H1 (cell line): ENCODE data around the gene LHFPL2.

Experiments
- CTCF ChIP-seq, 3 experiments: IDR thresholded peaks; 1 replicate in 2 of 3; 2 replicates in 1 of 3; pipeline versions ENCODE4 v1.5.1 to v1.6.1; 2011; ENCODE audit warnings: low read length in 3 of 3, mild to moderate bottlenecking in 3 of 3, inconsistent platforms in 2 of 3, low read depth in 1 of 3, moderate library complexity in 1 of 3; ENCODE audit not compliant: insufficient read depth in 1 of 3; ENCODE audit errors: control extremely low read depth in 1 of 3
- GTF2F1 ChIP-seq: IDR thresholded peaks from 2 replicates; pipeline ENCODE4 v1.6.1; 2012; ENCODE audit warnings: low read depth, low read length, improper control_type of control experiment, borderline replicate concordance
- HDAC2 ChIP-seq, 2 experiments: fragments of 300-600 bp in 1 of 2; sonication (generic) in 1 of 2; IDR thresholded peaks; 2 replicates each; pipeline ENCODE4 v1.6.1; 2011 to 2012; ENCODE audit warnings: low read depth in 2 of 2, low read length in 2 of 2, mild to moderate bottlenecking in 2 of 2, moderate library complexity in 2 of 2, borderline replicate concordance in 1 of 2, inconsistent platforms in 1 of 2
- JUND ChIP-seq: IDR thresholded peaks from 2 replicates; pipeline ENCODE4 v1.6.1; 2011; ENCODE audit warnings: mild to moderate bottlenecking, improper control_type of control experiment, low read length
- MAFK ChIP-seq: IDR thresholded peaks from 2 replicates; pipeline ENCODE4 v1.6.1; 2012; ENCODE audit warnings: low read depth, mild to moderate bottlenecking, improper control_type of control experiment, low read length
- POLR2A ChIP-seq, 2 experiments: IDR thresholded peaks; 1 replicate in 1 of 2; 2 replicates in 1 of 2; pipeline ENCODE4 v1.6.1; 2011; ENCODE audit warnings: low read depth in 2 of 2, low read length in 2 of 2, mild to moderate bottlenecking in 2 of 2; ENCODE audit errors: control extremely low read depth in 1 of 2
- RNF2 ChIP-seq: fragments of 200-900, 300-1000 bp; sonication (generic); IDR thresholded peaks from 2 replicates; pipeline ENCODE4 v1.7.1; 2016; ENCODE audit warnings: borderline replicate concordance, low read depth, mild to moderate bottlenecking, antibody characterized with exemption, low read length; ENCODE audit not compliant: poor library complexity, severe bottlenecking; ENCODE audit errors: missing control alignments
- TAF1 ChIP-seq: IDR thresholded peaks from 2 replicates; pipeline ENCODE4 v1.6.1; 2011; ENCODE audit warnings: mild to moderate bottlenecking, low read depth, low read length
- TEAD4 ChIP-seq: IDR thresholded peaks from 2 replicates; pipeline ENCODE4 v1.6.1; 2012; ENCODE audit warnings: low read depth, low read length, inconsistent platforms, mixed read lengths

- TF ChIP-seq CTCF (IDR thresholded peaks at IDR 0.05; ENCODE audit: control extremely low read depth in 1 of 3, insufficient read depth in 1 of 3, low read depth in 1 of 3, low read length in 3 of 3) = no peak
- no peak for TF ChIP-seq GTF2F1
- TF ChIP-seq RNF2 = no peak
- TF ChIP-seq MAFK = no peak
- TF ChIP-seq HDAC2 (IDR thresholded peaks at IDR 0.05; ENCODE audit: borderline replicate concordance in 1 of 2, low read depth in 2 of 2, low read length in 2 of 2) = no peak
- TF ChIP-seq JUND = no peak
- no peak for TF ChIP-seq TAF1
- TF ChIP-seq POLR2A (IDR thresholded peaks at IDR 0.05; ENCODE audit: control extremely low read depth in 1 of 2, low read depth in 2 of 2, low read length in 2 of 2) = no peak
- no peak for TF ChIP-seq TEAD4
Measured at GRCh38 chr5:78511121-78511906, 137.3 kb downstream of the LHFPL2 start.
